ENCODE results near the gene CDCA4. TPM values are rescaled to one million over a fixed set of nuclear protein-coding genes. Genes with fewer than 3 reads are reported as not detected.

CDCA4 gene
- total RNA-seq, 2 donors from 2014 or later: 54.2 to 61.1 TPM

DNA sequence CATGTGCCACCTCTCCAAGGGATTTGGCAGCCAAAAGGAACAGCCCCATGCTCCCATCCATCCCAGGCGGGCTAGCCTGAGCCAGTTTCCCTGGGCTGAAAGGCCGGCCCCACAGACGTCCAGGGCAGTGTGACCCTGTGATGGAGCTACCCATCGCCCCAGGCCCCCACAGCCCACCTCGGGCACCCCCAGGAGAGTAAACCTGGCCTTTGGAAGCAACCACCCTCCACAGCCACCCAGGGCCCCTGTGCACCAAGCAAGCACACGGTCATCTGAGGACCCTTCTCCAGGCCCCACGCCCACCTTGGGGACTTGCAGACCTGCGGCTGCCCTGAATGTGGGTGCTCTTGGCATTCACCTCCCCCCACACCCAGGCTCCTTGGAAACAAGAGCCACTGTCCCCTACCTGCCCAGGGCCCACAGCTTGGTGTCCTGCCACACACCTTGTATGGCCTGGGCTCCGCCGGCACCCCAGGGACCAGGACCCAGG, 51.1 kb downstream of the CDCA4 start:
- no peak for DNase-seq (ENCODE audit: low spot score in 2 of 2)
- no peak for ATAC-seq
- no peaks in the 10 kb centered on the region for H3K36me3 Mint-ChIP-seq
- H3K9me3 Mint-ChIP-seq: no peaks in the 10 kb centered on the region
- H3K27ac Mint-ChIP-seq: no peak overlapping the region

DNA sequence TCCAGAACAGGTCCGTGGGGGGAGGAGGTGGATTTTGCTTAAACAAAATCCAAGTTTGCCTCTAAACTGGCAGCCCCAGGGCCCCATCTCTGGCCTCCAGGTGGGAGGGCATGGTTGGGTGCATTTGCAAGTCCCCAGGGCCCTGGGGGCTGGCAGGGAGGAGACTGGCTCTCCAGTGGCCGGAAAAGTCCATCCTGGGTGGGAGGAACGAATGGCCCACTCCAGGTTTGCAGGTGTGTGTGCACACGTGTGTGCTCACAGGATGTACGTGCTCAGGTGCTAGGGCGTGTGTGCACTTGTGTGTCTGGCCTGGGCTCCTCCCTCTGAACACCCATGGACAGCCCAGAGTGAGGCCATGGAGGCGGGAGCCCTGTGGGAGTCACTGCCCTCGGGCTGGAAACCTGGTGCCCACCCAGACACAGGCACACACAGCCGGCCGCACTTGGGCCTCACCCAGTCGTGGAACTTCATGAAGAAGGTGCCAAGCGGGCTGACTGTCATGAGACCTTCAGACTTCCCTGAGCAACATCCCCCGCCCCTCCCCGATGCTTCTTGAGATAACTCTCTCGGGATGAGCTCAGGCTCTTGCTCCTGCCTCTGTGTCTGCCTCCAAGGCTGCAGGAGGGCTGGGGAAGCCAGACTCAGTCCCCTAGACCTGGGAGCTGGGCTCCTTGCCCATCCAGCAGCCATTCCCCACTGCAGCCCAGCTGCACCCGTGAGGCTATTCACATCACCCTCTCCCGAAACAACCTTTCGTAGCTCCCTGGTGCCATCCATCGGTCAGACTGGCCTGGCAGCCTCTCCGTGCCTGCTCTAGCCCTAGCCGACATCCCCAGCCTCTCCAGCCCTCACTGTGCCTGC, 52.1 kb downstream of the CDCA4 start:
- Mint-ChIP-seq H3K36me3 (no peaks in the 10 kb centered on the region), H3K9me3 (no peaks in the 10 kb centered on the region), H3K27ac (no peak overlapping the region)
- ATAC-seq: no peak
- DNase-seq (ENCODE audit: low spot score in 2 of 2): no peak

DNA sequence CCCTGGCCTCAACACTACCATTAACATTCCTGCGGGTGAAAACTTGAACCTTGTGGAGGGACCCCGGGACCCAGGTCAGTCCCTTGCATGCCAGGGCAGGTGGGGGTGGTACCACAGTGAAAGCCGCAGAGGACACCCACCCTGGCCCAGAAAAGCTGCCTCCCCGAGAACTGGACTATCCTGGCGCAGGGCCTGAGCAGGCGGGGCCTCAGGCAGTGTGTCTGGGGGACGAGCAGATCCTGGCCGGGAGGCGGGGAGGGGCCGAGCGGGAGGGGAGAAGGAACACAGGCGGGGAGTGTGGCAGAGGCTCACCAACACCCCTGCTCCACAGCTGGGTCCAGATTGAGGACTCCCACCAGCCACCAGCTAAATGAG, 52.7 kb downstream of the CDCA4 start:
- H3K27ac Mint-ChIP-seq: no peak overlapping the region
- ATAC-seq: no peak
- no peaks in the 10 kb centered on the region for H3K9me3 Mint-ChIP-seq
- no peak for DNase-seq (ENCODE audit: low spot score in 2 of 2)
- H3K36me3 Mint-ChIP-seq: no peaks in the 10 kb centered on the region

DNA sequence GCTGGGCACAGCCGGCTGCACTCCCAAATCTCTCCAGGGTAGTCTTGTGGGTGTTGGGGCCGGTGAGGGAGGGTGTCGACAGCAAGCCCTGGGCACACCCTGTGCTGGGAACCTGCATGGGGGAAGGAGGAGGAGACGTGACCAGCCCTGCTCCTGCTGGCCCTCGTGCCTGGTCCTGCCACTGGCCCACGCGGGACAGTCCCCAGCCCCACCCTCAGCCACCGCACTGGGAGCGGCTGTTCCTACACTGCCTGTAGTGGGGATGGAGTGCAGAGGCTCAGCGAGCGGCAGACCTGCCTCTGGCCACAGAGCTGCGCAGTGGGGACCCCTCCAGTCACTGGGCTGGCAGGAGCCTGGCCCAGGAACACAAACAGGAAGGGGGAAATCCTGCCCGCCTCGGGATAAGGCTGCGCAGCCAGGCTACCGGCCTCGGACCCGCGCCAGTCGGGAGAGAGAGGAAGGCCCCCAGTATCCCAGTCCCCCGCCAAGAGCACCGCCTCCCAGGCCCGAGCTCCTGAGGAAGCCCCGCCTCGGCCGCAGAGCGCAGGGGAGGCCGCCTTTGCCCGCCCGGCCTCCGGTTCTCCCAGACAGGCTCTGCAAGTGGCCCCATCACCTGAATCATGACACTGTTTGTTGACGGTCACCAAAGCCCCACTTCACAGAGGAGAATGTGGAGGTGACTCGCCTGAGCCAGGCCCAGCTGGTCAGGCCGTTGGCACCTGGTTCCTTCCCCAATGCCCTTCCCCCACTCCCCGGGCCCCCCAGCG, 53.3 kb downstream of the CDCA4 start:
- H3K9me3 Mint-ChIP-seq: no peaks in the 10 kb centered on the region

DNA sequence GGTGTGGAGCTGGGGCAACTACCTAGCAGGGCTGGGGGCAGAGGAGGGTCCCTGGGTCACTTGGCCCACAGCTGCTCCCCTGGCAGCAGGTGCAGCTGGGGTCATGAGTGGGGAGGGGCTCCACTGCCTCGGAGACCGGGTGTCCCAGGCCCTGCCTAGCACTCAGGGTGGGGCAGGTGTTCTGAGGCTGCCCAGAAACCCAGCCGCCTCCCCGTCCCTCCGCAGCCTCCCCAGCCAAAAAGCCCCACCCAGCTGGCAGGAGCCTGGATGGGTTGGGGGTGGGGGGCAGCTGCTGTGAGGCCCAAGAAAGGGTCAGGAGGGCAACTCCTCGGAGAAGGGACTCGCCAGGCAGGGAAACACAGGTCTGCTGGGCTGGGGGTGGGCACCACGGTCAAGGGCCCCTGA, 53.9 kb downstream of the CDCA4 start:
- ATAC-seq (no peak), DNase-seq (ENCODE audit: low spot score in 2 of 2) (no peak)
- H3K27ac Mint-ChIP-seq: no peak overlapping the region
- H3K36me3 Mint-ChIP-seq: no peaks in the 10 kb centered on the region
- no peaks in the 10 kb centered on the region for H3K9me3 Mint-ChIP-seq

More for the DNA sequence above, 53.3 kb downstream of the CDCA4 start:
- Mint-ChIP-seq H3K27ac (no peak overlapping the region), H3K36me3 (no peaks in the 10 kb centered on the region)
- DNase-seq (ENCODE audit: low spot score in 2 of 2) (no peak), ATAC-seq (no peak)

DNA sequence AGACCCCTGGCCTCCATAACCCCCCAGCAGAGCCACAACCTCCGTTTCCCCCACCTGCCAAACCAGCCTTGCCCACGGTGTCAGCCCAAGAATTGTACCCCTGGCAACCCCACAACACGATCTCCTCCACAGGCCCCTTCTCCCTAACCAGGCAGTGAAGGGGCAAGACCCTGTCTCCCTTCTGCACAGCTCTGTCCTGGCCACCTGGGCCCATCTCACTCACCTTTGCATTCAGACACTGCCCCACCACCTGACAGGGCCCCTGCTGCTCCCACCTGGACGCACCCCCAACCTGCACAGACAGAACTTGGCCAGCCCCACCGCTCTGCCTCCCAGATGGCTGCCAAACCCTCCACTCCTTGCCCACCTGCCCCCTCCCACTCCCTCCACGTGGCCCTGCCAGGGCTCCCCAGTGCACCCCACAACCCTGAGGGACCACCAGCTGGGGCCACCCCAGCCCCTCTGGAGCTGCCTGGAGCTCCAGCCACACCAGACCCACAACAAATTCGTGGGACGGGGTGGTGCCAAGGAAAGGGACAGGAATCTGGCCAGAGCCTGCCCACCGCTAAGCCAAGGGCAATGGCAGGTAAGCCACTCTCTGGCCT, 54.5 kb downstream of the CDCA4 start:
- Mint-ChIP-seq H3K27ac (no peak overlapping the region), H3K9me3 (no peaks in the 10 kb centered on the region), H3K36me3 (no peaks in the 10 kb centered on the region)
- DNase-seq (ENCODE audit: low spot score in 2 of 2) (no peak), ATAC-seq (no peak)

DNA sequence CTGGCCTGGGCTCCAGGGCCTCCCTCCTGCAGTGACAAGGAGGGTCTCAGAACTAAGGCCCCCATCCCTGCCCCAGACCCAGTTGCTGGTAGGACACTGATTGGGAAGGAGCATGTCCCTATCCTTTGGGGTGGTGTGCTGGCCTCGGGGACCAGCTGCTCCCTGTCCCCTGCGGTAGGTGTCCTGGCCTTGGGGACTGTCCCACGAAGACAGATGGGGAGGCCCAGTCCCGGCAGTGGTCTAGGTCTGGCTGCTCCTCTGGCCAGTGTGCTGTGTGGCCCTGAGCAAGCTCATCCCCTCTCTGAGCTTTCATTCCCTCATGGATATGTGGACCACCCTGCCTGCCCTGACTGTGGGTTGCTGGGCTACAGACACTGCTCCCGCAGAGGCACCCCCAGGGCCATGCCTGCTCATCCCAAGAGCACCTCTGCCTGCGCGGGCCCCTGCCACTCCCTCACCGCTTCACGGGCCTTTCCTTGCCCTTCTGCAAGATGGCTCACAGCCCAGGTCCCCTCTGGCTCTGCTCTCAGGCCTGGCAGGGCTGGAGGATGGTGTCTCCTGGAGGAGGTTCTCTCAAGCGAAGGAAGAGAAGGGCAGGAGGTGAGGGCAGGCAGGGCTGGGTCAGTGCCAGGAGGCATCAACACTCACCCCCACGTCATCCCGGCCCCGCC, 55.2 kb downstream of the CDCA4 start:
- DNase-seq (ENCODE audit: low spot score in 2 of 2) (no peak), ATAC-seq (no peak)
- no peaks in the 10 kb centered on the region for H3K36me3 Mint-ChIP-seq
- no peak overlapping the region for H3K27ac Mint-ChIP-seq
- no peaks in the 10 kb centered on the region for H3K9me3 Mint-ChIP-seq

DNA sequence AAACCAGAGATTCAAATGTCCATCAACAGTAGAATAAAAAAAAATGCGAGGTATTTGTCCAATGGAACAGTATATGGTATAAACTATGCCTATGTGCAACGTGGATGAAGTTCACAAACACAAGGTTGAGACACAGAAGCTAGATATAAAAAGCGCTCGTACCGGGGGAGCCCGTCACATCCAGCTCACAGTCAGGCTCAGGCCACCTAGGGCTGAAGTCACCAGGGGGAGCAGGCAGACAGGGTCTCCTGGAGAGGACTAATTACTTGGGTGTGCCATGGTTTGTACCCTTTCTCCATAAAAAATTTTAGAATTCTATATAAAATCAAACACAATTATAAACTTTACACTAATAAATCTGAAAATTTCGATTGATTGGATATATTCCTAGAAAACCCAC, 56.3 kb downstream of the CDCA4 start:
- Mint-ChIP-seq H3K9me3 (no peaks in the 10 kb centered on the region), H3K36me3 (no peaks in the 10 kb centered on the region), H3K27ac (no peak overlapping the region)
- ATAC-seq (no peak), DNase-seq (ENCODE audit: low spot score in 2 of 2) (no peak)

Other genes with a start within 250 kb of the CDCA4 start
- gene AKT1, start 225.3 kb downstream of the CDCA4 start, total RNA-seq: 100 to 1,000 TPM; 111 to 113 TPM
- gene ZBTB42, start 220.0 kb downstream of the CDCA4 start, total RNA-seq: 1 to 10 TPM; 2.0 to 2.9 TPM
- 1 to 10 TPM; 6.0 to 9.4 TPM for gene CEP170B, start 155.8 kb downstream of the CDCA4 start, total RNA-seq
- under 1 TPM in 1 of 2 donors, not detected in 1; 0.04 TPM for gene PLD4, start 96.2 kb downstream of the CDCA4 start, total RNA-seq
- gene AHNAK2, start 42.7 kb downstream of the CDCA4 start, total RNA-seq: under 1 TPM; 0.02 to 0.10 TPM
- gene CLBA1, start 35.3 kb downstream of the CDCA4 start, total RNA-seq: under 1 TPM; 0.20 to 0.97 TPM
- gene GPR132, start 44.3 kb upstream of the CDCA4 start, total RNA-seq: 10 to 100 TPM; 24.9 to 32.6 TPM
- 10 to 100 TPM in 1 of 2 donors, 1 to 10 TPM in 1; 4.3 to 10.5 TPM for gene JAG2, start 147.7 kb upstream of the CDCA4 start, total RNA-seq
- 10 to 100 TPM; 20.0 to 22.6 TPM for gene NUDT14, start 160.2 kb upstream of the CDCA4 start, total RNA-seq
- gene BTBD6, start 227.4 kb upstream of the CDCA4 start, total RNA-seq: 10 to 100 TPM; 15.9 to 22.8 TPM

All from activated naive CD4-positive, alpha-beta T cell treated with anti-CD3 and anti-CD28 coated beads, Interleukin-2, amount 50 U/mL, for 72 hours (primary cell).